OCI-M2 (cell line): Measurements from ENCODE around the gene NAA10.
"Not testable (repeated sequence)": the region's sequence is repeated elsewhere in the genome, so short reads cannot be mapped to it uniquely, and the experiment has no call there.

ENCODE experiments used
- DNase-seq: peaks from one replicate; lab custom pipeline; 2025; ENCODE audit not compliant: unreplicated experiment; lab: John Stamatoyannopoulos, UW

The NAA10 gene

DNA sequence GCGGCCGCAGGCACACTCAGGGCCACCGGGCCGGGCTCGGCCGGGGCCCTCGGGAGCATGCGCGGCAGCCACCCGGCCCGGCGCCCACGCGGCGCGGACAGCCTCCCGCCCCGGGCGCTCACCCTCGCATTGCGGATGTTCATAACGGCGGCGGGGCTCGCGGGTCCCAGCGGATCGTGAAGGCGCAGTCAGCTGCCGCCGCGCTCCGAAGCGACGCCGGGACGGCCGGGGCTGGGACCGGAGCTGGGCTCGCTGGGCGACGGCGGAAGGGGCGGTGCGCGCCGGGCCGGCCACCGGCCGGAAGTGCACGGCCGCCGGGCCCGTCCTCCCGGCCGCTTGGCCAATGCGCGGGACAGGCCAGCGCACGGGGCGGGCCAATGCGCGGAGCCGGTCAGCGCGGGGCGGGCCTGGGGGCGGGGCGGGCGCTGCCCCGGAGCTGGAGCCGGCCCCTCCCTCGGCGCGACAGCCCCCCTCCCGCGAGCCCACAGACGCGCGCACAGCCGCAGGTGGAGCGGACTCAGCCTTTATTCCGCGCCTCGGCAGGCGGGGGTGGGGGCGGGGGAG lies at the start of gene NAA10:
Gene NAA10 (minus strand): TSS at position 276 of the 564 bp plus-strand sequence. CDS start 133 bp downstream, at position 143.
- DNase-seq: no peak

GRCh38 chrX:153983321-153983801 lies 48.5 kb upstream of the NAA10 start:
- no peak for DNase-seq

GRCh38 chrX:153981771-153982533 lies 47.1 kb upstream of the NAA10 start:
- no peak for DNase-seq

DNA sequence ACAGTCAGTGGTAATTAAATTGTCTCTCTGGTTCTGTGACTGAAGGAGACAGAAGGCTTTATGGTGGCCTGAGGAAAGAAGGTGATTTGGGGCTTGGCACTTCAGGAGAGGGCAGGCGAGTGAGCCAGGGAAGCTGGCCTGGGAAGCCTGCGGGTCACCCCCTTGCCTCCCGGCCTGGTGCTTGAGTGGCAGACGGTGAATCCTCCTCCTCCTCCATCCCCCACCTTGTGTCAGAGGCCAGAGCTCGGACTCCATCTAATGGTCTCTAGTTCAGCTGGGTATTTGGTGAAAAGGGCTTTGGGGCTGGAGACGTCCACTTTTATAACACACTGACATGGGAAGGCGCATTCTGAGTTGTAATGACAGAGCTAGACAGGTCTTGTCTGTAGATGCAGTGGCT lies 46.4 kb upstream of the NAA10 start:
- no peak for DNase-seq

- DNase-seq: not testable (repeated sequence)
These were observed 45.6 kb upstream of the NAA10 start for GRCh38 chrX:153980394-153980793.

DNA sequence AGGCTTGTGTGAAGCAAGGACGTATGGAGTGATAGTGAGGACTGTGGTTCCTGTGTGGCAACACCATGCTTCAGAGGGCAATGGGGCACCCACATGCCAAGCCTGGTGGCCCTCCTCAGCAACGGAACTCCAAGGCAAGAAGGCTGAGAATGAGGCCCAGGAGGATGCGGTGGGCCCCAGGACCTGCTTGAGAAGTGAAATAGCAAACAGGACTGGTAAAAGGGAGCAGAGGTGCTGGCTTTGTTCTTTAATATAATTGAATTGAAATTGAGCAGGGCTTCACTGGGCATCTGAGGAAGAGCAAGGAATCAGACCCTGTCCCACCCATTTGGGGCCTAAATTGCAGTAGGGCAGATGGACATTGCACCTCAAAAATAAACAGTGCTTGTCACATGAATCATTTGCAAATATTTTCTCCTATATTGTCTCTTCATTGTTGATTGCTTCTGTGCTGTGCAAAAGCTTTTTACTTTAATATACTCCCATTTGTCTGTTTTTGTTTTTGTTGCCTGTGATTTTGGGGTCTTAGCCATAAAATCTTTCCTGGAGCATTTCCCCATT lies 40.0 kb upstream of the NAA10 start:
- no peak for DNase-seq

- DNase-seq: no peak
These were observed 39.3 kb upstream of the NAA10 start for GRCh38 chrX:153974003-153974725.

GRCh38 chrX:153973127-153974002 lies 38.5 kb upstream of the NAA10 start:
- no peak for DNase-seq

DNA sequence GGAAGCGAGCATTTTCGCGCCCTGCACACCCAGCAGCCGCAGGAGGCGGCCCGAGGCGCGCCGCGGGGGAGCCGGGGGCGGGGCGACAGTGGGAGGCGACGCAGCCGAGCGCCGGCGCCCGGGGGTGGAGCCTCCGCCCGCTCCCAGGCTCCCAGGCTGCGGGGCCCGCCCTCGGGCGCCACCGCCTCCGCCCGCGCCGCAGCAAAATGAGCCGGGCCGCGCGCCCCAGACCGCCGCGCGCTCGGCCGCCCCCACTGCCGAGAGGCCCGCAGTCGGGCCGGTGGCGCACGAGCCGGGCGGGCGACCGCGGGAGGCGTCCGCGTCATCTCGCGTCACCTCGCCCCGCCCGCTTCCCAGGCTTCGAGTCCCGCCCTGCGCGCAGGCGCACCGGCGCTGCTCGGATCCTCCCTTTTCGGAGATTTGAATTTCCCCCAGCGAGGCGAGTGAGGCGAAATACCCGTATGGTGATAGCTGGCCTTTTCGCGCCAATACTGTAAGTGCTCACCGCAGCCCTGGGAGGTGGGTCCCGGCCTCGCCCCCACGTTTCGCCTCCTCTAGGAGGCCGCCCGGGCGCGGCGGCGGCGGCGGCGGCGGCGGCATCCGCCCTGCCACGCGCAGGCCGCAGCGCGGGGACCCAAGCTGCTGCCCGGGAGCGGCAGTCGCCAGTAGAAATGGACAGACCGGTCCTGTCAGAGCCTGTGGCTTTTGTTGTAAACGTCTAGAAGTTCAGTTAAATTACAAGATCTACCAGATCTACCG lies 37.7 kb upstream of the NAA10 start, which contains the start of gene TMEM187:
Gene TMEM187 (plus strand): TSS at position 387 of the 759 bp plus-strand sequence. CDS start 9,309 bp downstream, outside the sequence.
- no peak for DNase-seq

DNA sequence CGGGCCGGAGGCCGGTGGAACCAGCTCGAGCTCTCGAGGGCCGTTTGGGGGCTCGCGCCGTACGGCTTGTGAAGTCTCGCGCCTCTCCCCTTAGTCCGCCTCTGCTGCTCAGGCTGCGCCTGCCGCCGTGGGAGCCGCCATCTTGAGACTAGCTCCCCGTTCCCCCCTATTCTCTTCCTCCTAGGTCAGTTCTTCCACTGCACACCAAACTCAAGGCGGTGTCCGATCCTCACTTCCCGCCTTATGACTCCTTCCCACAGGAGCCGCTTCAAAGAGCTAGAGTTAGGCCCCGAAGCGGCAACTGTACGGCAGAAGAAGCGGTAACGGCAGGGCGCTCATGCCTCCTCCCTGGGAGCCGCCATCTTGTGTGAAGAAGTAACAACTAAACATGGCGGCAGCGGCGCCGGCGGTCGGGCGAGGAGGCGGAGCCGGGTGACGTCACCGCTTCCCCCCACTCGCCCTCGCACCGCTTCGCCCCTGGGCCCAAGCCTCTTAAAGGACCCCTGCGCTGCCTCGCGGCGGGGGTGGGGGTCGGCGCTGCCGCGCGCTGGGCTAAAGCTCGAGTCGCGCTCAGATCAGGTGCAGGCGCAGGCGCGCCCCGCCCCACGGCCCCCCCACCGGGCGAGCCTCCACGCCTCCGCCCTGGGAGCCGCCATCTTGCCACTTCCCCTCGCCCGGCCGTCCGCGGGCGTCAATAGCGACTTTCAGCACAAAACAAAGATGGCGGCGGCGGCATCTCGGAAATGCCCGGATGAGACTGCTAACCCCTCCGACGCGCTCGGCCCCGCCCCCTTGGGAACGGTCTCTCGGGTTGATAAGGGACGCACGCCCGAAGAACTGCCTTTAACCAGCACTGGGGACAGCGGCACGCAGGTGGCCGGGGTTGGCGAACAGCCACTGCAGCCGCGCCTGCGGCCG lies 36.9 kb upstream of the NAA10 start, which contains the start of gene HCFC1:
Gene HCFC1 (minus strand): TSS at position 369 of the 918 bp plus-strand sequence. CDS start 978 bp downstream, outside the sequence.
- DNase-seq: peak; percentile 9

DNA sequence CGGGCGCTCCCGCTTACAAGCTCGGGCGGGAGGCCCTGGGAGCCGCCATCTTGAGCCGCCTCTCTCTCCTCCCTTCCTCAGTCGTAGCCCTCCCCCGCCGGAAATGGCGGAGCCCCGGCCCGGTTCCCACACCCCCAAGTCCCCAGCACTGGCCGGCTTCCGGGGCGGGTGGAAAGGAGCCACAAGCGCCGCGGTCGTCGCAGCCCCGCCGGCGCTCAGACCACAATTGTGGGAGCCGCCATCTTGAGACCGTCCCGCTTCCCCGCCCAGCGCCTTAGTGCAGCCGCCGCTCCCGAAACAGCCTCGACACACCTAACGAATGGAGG lies 36.2 kb upstream of the NAA10 start:
- no peak for DNase-seq

- no peak for DNase-seq
These were observed 35.7 kb upstream of the NAA10 start for GRCh38 chrX:153970357-153971123.

- no peak for DNase-seq
These were observed 35.1 kb upstream of the NAA10 start for GRCh38 chrX:153969904-153970356.

DNA sequence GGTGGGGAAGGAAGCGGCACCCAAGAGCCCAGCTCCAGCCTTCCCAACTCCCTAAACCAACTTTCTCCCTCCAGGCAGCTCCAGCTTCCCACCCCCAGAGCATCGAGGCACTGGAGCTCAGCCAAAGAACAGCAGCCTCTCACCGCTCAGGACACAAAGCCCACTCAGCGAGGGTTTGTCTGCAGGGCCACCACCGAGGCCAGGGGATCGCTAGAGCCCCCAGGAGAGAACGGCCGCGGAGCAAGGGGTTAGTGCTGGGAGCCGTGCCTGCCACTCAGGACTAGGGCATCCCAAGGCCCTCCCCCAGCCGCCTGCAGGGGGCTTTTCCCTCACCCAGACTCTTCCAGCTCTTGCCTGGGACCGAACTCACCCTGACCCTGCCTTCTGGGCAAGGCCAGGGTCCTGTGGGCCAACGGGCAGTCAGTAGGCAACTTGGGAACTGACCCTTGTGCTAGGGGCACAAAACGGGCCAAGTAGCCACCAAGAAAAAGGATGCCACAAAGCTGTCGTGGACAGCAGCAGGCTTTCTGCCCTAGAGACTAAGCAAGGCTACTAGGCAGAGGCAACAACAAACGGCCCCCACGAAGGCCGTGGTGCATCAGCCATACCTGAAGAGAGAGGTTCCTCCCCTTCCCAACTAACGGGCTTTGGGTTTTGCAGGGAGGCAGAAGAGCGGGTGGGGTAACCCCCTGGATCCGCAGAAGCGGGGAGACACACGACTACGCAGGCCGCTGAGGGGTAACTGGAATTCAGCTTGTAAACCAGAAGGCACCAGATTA lies 34.5 kb upstream of the NAA10 start:
- no peak for DNase-seq

GRCh38 chrX:153968754-153969124 lies 33.9 kb upstream of the NAA10 start:
- no peak for DNase-seq

- DNase-seq: no peak
These were observed 33.4 kb upstream of the NAA10 start for GRCh38 chrX:153968255-153968654.
